GM19468 (cell line): ENCODE data around the gene RASEF.
A peak's percentile ranks its signal among the peaks of the same experiment; 100 is the strongest.
"Not testable (repeated sequence)": the region's sequence is repeated elsewhere in the genome, so short reads cannot be mapped to it uniquely, and the experiment has no call there.

Experiments used
- ATAC-seq: cut with Tn5 transposase; IDR thresholded peaks from one replicate; pipeline ENCODE4 v1.9.1; 2021; ENCODE audit warnings: mild to moderate bottlenecking, moderate library complexity, moderate number of reproducible peaks; ENCODE audit not compliant: unreplicated experiment; ENCODE audit errors: extremely low read depth

RASEF gene

GRCh38 chr9:82987370-82988189, 75.4 kb downstream of the RASEF start:
- no peak for ATAC-seq

DNA sequence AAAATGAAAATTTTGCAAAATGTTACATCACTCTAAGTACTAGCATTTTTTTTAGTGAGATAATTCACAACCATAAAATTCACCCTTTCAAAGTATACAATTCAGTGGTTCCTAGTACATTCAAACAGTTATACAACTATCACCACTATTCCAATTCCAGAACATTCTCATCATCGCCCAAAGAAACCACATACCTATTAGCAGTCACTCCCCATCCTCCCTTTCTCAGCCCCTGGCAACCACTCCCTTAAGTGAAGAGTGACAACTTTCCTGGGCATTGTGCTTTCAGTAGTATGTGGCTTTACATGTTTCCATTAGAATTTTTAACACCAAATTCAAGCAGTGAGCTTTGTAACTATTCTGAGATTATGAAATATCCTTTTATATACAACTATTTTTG, 81.4 kb downstream of the RASEF start:
- no peak for ATAC-seq

- no peak for ATAC-seq
Measured at GRCh38 chr9:82975176-82975575, 87.8 kb downstream of the RASEF start.

DNA sequence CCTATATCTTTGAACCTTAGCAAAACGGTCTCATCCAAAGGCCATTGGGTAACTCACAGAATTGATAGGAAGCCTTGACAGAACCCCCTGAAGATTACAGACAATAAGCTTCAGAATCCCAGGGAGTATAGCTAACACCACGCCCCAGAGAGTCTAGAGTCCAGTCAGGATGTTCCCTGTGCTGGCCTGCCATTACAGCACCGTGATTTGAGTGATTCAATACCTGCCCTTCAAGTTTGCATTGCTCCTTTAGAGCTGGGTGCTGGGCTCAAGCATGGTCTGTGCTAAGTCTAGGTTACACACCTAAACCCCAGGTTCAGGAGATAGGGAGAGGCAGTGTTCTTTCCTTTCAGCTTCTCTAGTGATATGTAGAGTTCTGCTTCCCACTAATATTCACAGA, 90.5 kb downstream of the RASEF start:
- no peak for ATAC-seq

GRCh38 chr9:82970359-82970758, 92.6 kb downstream of the RASEF start:
- ATAC-seq = no peak

- no peak for ATAC-seq
Measured at GRCh38 chr9:82969291-82969690, 93.7 kb downstream of the RASEF start.

- ATAC-seq = no peak
Measured at GRCh38 chr9:82968816-82969215, 94.1 kb downstream of the RASEF start.

GRCh38 chr9:82968388-82968787, 94.6 kb downstream of the RASEF start:
- no peak for ATAC-seq

DNA sequence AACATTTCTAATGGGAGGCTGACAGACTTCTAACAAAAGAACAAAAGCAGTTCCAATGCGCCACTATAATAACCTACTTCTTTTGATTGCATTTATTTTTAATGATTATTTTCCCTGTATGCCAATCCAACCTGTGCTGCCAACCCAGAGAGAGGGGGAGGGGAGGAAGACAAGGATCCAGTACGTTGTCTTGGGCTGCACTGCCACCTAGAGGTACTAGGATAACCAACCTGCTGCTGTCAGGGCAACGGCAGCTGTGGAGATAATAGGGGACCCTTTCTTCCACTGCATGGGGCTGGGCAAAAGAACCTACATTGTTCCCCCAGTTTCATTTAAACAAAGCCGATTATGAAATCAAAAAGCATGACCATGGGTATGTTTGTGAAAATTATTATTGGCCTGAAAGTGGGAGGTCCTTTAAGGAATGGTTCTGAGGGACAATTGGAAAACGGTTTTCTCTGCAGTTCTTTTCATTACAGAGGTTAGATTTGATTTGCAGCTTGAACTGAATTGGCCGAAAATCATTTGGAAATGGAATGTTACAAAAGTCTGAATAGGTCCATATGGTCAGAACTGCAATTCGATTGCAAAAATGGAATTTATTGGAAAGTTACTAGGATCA, 101.3 kb downstream of the RASEF start:
- peak; percentile 35 for ATAC-seq

DNA sequence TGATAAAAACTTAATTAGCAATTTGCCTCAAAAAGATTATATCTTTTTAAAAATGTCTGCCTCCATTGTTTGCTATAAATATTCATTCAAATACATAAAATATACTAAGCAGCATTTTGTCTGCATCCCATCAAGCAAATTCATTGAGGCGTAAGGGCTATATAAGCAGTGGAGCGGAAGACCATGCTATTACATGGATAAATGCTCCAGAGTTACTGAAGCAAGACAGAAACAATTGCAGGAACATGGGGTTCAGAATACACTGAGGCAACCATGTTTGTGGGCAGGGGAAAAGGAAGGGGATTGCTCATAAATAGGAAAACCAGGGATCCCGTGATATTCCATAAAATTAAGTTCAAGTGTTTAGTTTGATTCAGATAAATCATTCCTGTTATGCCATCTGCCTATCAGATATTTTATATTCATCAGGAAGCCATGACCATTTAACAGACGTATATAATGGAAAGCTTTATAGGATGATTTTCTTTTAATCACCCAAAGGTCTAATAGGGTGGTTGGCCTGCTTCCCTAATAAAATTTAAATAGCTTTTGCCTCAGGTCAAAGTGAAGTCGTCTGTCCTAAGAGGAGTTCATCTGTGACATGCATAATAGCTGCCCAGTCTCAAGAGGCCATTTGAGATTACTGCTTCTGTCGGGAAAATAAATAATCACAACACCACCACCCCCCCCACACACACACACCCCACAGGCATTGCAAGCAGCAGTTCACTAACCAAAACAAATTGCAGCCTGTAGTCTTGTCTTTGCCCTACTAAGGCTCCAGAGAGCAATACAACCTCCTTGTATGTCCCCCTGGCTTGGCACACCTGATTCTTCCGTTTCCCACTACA, 105.2 kb downstream of the RASEF start:
- no peak for ATAC-seq

DNA sequence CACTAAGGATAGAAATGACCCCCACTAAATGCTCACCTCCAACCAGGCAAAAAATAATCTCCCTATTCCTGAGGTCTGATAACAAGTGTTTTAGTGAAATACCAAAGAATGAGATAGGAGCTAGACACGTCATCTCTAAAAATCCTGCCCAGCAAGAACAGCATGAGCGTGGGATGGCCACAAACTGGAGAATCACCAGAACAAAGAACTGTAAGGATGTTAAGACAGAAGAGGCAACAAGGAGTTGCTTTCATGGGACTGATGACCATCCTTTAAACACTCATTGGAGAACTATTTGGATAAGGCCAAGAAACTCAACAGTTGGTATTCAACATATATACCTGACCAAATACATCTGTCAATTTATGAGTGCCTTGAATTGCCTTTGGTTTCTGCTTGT, 113.7 kb downstream of the RASEF start:
- ATAC-seq = no peak

DNA sequence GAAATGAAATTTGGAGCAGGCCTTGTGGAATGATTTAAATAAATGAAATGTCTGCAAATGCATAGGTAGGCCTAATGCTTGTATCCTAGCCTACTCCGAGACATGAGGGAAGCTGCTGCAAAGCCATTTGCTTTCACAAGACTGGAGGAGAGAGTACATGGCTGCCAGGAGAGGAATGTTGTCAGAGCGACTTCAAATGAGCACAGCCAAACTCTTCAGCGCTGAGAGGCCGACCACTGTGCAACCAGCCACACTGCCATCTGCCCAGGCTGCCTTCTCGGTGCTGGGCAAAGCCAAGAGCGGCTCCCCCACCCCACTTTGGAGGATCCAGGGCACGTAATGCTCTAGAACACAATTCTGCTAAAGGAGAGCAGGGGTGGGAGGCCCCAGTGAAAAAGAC, 122.6 kb downstream of the RASEF start:
- no peak for ATAC-seq

DNA sequence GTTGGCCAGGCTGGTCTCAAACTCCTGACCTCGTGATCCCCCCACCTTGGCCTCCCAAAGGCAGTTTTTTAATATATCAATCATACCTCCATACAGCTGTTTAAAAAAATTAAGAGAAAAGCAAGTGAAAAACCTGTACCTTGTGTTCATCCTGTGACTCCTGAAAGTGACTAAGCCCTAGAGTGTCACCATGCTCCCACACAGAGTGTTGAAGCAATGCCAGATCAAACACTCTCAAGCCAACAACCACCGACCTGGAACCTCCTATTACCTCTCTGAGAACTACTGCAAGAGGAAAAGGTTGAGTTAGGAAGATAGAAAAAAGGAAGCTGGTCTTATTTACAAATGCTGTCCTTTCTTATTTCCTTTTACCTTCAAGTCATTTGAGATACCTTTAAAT, 123.5 kb downstream of the RASEF start:
- no peak for ATAC-seq

- ATAC-seq = no peak
Measured at GRCh38 chr9:82938426-82939218, 124.3 kb downstream of the RASEF start.

GRCh38 chr9:82936561-82936960, 126.4 kb downstream of the RASEF start:
- not testable (repeated sequence) for ATAC-seq

GRCh38 chr9:82934949-82935348, 128.0 kb downstream of the RASEF start:
- ATAC-seq = no peak

- ATAC-seq = not testable (repeated sequence)
Measured at GRCh38 chr9:82934025-82934424, 128.9 kb downstream of the RASEF start.

- ATAC-seq = no peak
Measured at GRCh38 chr9:82930116-82930515, 132.8 kb downstream of the RASEF start.
